ENCODE measurements around the gene S100A10.

S100A10 gene

DNA sequence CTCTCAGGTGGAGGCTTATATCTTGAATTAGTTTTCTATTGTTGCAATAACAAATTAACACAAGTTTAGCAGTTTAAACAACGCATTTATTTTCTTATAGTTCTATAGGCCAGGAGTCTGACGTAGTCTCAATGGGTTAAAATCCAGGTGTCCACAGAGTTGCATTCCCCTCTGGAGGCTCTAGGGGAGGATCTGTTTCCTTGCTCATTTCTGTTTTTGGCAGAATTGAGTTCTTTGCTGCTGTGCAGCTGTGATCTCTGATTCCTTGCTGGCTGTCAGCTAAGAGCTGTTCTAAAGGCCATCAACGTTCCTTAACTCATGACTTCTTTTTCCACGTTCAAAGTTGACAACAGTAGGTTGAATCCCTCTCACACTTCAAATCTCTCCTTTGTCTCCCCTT, 31.8 kb downstream of the S100A10 start:
- TF ChIP-seq, protein P1, sequence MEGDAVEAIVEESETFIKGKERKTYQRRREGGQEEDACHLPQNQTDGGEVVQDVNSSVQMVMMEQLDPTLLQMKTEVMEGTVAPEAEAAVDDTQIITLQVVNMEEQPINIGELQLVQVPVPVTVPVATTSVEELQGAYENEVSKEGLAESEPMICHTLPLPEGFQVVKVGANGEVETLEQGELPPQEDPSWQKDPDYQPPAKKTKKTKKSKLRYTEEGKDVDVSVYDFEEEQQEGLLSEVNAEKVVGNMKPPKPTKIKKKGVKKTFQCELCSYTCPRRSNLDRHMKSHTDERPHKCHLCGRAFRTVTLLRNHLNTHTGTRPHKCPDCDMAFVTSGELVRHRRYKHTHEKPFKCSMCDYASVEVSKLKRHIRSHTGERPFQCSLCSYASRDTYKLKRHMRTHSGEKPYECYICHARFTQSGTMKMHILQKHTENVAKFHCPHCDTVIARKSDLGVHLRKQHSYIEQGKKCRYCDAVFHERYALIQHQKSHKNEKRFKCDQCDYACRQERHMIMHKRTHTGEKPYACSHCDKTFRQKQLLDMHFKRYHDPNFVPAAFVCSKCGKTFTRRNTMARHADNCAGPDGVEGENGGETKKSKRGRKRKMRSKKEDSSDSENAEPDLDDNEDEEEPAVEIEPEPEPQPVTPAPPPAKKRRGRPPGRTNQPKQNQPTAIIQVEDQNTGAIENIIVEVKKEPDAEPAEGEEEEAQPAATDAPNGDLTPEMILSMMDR (IDR thresholded peaks at IDR 0.05; ENCODE audit: low read depth, low read length): no peak
- H3K4me3 ChIP-seq (ENCODE audit: low read depth, low read length): no peak overlapping the region
- no peaks in the 10 kb centered on the region for H3K36me3 ChIP-seq
- peaks cover 67% of the 10 kb centered on the region for H3K27me3 ChIP-seq
- no peak for DNase-seq
- no peaks in the 10 kb centered on the region for H3K4me1 ChIP-seq
- no peaks in the 10 kb centered on the region for H3K9me3 ChIP-seq

DNA sequence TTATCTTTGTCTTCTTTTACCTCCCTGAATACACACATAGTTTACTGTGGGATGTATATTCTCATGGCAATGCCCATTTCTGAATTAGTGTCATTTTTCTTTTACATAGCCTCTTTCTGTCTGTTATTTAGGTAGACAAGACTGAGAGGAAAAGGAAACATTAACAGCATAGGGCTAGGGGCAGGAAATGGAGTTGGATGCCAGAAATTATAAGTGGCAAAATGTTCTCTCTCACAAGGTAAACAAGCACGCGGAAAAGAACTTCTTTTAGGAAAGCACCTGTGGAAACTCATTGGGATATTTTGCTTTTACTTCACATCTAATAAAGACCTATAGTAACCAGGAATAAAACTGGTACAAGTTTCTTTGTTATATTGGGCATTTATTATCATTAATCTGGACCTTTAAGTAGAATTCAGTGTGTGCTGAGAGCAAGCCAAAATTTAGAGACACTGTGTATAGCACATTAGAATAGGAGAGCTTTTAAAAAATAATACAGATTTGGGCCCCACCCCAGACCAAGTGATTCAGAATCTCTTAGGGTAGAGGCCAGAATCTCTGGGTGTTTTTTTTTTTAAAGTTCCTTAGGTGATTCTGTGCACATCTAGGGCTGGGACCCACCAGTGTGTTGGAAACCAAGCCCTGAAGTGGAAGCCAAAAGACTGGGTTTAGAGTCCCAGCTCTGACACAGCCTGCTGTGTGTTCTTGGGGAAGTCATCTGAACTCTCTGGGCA, 32.7 kb downstream of the S100A10 start:
- Histone ChIP-seq H3K36me3 (no peaks in the 10 kb centered on the region), H3K9me3 (no peaks in the 10 kb centered on the region), H3K27me3 (peaks cover 75% of the 10 kb centered on the region), H3K4me3 (ENCODE audit: low read depth, low read length) (no peak overlapping the region), H3K4me1 (no peaks in the 10 kb centered on the region)
- DNase-seq: no peak
- TF ChIP-seq, protein P1 (IDR thresholded peaks at IDR 0.05; ENCODE audit: low read depth, low read length): no peak

DNA sequence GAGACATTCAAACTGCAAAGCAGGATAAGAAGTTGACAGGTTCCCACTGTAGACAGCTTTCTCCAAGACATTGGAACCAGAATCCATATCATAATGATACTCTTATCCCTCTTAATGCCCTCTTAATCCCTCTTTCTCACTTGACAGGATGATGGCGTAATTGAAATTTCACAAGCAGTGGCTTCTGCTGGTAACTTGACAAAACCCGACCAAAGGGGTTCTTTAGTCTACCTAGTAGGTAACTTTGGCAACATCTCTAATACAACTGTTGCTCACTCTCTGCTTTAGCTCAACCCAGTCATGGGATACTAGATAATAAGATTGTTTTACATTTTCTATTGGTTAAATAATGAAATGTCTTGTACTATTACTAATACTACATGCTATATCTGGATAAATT, 34.7 kb downstream of the S100A10 start:
- Histone ChIP-seq H3K9me3 (no peaks in the 10 kb centered on the region), H3K4me1 (no peaks in the 10 kb centered on the region), H3K4me3 (ENCODE audit: low read depth, low read length) (no peak overlapping the region), H3K36me3 (no peaks in the 10 kb centered on the region), H3K27me3 (peaks cover 82% of the 10 kb centered on the region)
- DNase-seq: no peak
- TF ChIP-seq, protein P1 (IDR thresholded peaks at IDR 0.05; ENCODE audit: low read depth, low read length): no peak

DNA sequence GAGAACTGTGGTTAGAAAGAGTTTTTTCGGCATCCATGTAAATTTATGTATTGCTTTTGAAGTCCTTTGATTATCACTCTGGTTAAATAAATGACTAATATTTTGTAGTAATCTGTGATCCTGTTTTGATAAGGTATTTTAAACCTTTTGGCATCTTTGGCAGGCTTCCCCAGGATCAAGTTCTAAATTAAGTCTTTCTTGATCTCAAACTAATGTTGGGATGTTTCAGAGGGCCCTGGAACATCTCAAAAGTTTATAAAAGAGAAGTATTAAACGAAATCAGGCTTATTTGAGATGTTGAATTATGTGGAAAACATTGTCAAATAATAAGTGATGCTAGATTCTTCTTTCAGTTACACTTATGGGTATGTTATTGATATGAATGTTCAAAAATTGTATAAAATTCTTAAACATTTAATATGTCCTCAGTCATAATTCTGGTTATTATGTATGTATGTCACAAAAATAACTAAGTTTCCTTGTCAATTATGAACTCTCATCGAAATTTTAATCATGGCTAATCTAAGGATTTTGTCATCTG, 36.6 kb downstream of the S100A10 start:
- DNase-seq: no peak
- Histone ChIP-seq H3K27me3 (peaks cover 88% of the 10 kb centered on the region), H3K4me3 (ENCODE audit: low read depth, low read length) (no peak overlapping the region), H3K9me3 (no peaks in the 10 kb centered on the region), H3K4me1 (no peaks in the 10 kb centered on the region), H3K36me3 (no peaks in the 10 kb centered on the region)
- TF ChIP-seq, protein P1 (IDR thresholded peaks at IDR 0.05; ENCODE audit: low read depth, low read length): no peak

DNA sequence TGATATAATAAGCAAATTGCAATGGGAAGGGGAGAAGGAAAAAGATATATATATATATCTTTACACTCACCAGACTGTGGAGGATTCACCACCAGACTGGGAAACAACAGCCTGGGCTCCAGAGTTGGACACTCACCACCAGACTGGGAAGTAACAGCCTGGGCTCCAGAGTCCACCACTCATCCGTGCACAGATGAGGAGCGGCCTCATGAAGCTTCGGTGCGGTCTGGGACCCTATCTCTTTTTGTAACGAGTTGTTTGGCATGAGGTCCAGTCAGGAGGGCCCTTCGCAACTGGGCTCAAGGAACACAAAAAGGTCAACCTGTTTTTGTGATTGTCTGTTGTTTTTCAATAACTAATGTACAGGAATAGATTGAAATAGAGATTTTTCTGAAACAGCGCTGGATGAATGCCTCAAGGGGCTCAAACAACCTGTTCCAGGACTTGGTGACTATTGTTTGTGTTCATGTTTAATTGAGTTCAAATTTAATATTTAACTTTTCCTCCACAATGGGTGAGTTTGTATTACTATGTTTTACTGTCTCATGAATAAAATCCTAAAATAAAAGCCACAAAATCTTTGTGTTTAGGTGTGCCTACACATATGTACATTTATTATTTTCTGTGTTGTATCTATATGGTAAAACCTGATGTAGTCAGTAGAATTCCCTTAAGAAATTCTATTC, 40.1 kb downstream of the S100A10 start:
- H3K4me1 ChIP-seq: no peaks in the 10 kb centered on the region
- peaks cover 81% of the 10 kb centered on the region for H3K27me3 ChIP-seq
- TF ChIP-seq, protein P1 (IDR thresholded peaks at IDR 0.05; ENCODE audit: low read depth, low read length): no peak
- no peaks in the 10 kb centered on the region for H3K36me3 ChIP-seq
- no peak for DNase-seq
- H3K4me3 ChIP-seq (ENCODE audit: low read depth, low read length): no peak overlapping the region
- no peaks in the 10 kb centered on the region for H3K9me3 ChIP-seq

DNA sequence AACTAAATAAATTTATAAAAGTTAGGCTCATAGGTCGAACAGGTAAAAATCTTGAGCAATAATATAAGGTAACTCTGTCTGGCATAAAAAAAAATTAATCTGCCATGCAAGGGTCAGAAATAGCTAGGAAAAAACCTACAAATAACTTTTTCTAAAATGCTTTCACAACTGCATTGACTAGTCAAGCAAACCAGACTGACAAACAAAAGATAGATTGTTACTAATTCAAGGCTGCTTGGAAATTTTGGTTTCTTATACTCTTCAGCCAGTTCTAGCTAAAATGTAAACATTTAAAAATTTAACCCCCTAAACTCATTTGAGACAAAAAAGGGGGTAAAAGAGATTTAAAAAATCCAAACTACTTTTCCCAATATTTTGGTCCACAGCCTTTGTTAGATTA, 40.8 kb downstream of the S100A10 start:
- Histone ChIP-seq H3K27me3 (peaks cover 74% of the 10 kb centered on the region), H3K4me1 (no peaks in the 10 kb centered on the region), H3K4me3 (ENCODE audit: low read depth, low read length) (no peak overlapping the region), H3K9me3 (no peaks in the 10 kb centered on the region), H3K36me3 (no peaks in the 10 kb centered on the region)
- DNase-seq: no peak
- TF ChIP-seq, protein P1 (IDR thresholded peaks at IDR 0.05; ENCODE audit: low read depth, low read length): no peak

Measured in BE2C (cell line).